ENCODE data around the gene MAML3. TPM values are rescaled to one million over a fixed set of nuclear protein-coding genes. Genes with fewer than 3 reads are reported as not detected.

The MAML3 gene
- total and polyA plus RNA-seq, 2 experiments from 2014 or later = 1.7 to 6.5 TPM

DNA sequence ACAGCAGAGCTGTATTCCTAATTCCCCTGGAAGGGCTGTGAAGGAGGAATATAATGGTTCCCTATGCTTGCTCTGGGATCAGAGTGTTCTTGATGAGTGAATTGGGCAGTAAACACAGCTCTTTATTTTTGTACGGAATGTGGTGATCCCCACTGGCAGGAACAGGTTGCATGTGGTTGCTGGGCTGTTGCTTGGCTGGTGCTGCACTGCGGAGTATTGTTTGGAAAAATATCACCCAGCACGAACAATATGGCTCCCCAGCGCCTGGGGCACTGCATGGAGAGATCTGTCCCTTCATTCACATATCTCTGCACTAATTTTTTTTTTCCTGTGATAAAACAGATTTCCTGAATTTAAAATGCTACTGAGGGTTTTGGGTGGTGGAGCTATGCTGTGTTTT lies 368.6 kb downstream of the MAML3 start:
- H3K9me3 Mint-ChIP-seq = no peaks in the 10 kb centered on the region
- no peak overlapping the region for H3K27ac ChIP-seq (ENCODE audit: low read depth)
- H3K4me3 Mint-ChIP-seq = no peak overlapping the region
- H3K27me3 ChIP-seq (ENCODE audit: insufficient read depth) = no peaks in the 10 kb centered on the region
- TF ChIP-seq STAT1 (IDR thresholded peaks at IDR 0.05; ENCODE audit: unreplicated experiment) (no peak), ZNF114 (CRISPR knock-in tag; IDR thresholded peaks at IDR 0.05) (no peak), POLR2AphosphoS5 (IDR thresholded peaks at IDR 0.05; ENCODE audit: low read depth) (no peak), ZNF331 (CRISPR knock-in tag; IDR thresholded peaks at IDR 0.05; ENCODE audit: low read depth) (no peak), EZH2phosphoT487 (IDR thresholded peaks at IDR 0.05; ENCODE audit: unreplicated experiment) (no peak), JUNB (IDR thresholded peaks at IDR 0.05; ENCODE audit: unreplicated experiment) (no peak), CREB1 (CRISPR knock-in tag; IDR thresholded peaks at IDR 0.05; ENCODE audit: low read depth) (no peak), EZH2 (IDR thresholded peaks at IDR 0.05; ENCODE audit: low read depth, unreplicated experiment) (no peak), NANOG (IDR thresholded peaks at IDR 0.05; ENCODE audit: borderline replicate concordance) (no peak)
- TF ChIP-seq, protein P1, sequence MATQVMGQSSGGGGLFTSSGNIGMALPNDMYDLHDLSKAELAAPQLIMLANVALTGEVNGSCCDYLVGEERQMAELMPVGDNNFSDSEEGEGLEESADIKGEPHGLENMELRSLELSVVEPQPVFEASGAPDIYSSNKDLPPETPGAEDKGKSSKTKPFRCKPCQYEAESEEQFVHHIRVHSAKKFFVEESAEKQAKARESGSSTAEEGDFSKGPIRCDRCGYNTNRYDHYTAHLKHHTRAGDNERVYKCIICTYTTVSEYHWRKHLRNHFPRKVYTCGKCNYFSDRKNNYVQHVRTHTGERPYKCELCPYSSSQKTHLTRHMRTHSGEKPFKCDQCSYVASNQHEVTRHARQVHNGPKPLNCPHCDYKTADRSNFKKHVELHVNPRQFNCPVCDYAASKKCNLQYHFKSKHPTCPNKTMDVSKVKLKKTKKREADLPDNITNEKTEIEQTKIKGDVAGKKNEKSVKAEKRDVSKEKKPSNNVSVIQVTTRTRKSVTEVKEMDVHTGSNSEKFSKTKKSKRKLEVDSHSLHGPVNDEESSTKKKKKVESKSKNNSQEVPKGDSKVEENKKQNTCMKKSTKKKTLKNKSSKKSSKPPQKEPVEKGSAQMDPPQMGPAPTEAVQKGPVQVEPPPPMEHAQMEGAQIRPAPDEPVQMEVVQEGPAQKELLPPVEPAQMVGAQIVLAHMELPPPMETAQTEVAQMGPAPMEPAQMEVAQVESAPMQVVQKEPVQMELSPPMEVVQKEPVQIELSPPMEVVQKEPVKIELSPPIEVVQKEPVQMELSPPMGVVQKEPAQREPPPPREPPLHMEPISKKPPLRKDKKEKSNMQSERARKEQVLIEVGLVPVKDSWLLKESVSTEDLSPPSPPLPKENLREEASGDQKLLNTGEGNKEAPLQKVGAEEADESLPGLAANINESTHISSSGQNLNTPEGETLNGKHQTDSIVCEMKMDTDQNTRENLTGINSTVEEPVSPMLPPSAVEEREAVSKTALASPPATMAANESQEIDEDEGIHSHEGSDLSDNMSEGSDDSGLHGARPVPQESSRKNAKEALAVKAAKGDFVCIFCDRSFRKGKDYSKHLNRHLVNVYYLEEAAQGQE (IDR thresholded peaks at IDR 0.05; ENCODE audit: unreplicated experiment) = no peak
- TF ChIP-seq, protein P2, sequence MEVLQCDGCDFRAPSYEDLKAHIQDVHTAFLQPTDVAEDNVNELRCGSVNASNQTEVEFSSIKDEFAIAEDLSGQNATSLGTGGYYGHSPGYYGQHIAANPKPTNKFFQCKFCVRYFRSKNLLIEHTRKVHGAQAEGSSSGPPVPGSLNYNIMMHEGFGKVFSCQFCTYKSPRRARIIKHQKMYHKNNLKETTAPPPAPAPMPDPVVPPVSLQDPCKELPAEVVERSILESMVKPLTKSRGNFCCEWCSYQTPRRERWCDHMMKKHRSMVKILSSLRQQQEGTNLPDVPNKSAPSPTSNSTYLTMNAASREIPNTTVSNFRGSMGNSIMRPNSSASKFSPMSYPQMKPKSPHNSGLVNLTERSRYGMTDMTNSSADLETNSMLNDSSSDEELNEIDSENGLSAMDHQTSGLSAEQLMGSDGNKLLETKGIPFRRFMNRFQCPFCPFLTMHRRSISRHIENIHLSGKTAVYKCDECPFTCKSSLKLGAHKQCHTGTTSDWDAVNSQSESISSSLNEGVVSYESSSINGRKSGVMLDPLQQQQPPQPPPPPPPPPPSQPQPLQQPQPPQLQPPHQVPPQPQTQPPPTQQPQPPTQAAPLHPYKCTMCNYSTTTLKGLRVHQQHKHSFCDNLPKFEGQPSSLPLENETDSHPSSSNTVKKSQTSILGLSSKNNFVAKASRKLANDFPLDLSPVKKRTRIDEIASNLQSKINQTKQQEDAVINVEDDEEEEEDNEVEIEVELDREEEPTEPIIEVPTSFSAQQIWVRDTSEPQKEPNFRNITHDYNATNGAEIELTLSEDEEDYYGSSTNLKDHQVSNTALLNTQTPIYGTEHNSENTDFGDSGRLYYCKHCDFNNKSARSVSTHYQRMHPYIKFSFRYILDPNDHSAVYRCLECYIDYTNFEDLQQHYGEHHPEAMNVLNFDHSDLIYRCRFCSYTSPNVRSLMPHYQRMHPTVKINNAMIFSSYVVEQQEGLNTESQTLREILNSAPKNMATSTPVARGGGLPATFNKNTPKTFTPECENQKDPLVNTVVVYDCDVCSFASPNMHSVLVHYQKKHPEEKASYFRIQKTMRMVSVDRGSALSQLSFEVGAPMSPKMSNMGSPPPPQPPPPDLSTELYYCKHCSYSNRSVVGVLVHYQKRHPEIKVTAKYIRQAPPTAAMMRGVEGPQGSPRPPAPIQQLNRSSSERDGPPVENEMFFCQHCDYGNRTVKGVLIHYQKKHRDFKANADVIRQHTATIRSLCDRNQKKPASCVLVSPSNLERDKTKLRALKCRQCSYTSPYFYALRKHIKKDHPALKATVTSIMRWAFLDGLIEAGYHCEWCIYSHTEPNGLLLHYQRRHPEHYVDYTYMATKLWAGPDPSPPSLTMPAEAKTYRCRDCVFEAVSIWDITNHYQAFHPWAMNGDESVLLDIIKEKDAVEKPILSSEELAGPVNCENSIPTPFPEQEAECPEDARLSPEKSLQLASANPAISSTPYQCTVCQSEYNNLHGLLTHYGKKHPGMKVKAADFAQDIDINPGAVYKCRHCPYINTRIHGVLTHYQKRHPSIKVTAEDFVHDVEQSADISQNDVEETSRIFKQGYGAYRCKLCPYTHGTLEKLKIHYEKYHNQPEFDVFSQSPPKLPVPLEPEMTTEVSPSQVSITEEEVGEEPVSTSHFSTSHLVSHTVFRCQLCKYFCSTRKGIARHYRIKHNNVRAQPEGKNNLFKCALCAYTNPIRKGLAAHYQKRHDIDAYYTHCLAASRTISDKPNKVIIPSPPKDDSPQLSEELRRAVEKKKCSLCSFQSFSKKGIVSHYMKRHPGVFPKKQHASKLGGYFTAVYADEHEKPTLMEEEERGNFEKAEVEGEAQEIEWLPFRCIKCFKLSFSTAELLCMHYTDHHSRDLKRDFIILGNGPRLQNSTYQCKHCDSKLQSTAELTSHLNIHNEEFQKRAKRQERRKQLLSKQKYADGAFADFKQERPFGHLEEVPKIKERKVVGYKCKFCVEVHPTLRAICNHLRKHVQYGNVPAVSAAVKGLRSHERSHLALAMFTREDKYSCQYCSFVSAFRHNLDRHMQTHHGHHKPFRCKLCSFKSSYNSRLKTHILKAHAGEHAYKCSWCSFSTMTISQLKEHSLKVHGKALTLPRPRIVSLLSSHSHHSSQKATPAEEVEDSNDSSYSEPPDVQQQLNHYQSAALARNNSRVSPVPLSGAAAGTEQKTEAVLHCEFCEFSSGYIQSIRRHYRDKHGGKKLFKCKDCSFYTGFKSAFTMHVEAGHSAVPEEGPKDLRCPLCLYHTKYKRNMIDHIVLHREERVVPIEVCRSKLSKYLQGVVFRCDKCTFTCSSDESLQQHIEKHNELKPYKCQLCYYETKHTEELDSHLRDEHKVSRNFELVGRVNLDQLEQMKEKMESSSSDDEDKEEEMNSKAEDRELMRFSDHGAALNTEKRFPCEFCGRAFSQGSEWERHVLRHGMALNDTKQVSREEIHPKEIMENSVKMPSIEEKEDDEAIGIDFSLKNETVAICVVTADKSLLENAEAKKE (CRISPR knock-in tag; IDR thresholded peaks at IDR 0.05) = no peak
- TF ChIP-seq, protein P3, sequence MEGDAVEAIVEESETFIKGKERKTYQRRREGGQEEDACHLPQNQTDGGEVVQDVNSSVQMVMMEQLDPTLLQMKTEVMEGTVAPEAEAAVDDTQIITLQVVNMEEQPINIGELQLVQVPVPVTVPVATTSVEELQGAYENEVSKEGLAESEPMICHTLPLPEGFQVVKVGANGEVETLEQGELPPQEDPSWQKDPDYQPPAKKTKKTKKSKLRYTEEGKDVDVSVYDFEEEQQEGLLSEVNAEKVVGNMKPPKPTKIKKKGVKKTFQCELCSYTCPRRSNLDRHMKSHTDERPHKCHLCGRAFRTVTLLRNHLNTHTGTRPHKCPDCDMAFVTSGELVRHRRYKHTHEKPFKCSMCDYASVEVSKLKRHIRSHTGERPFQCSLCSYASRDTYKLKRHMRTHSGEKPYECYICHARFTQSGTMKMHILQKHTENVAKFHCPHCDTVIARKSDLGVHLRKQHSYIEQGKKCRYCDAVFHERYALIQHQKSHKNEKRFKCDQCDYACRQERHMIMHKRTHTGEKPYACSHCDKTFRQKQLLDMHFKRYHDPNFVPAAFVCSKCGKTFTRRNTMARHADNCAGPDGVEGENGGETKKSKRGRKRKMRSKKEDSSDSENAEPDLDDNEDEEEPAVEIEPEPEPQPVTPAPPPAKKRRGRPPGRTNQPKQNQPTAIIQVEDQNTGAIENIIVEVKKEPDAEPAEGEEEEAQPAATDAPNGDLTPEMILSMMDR (conservative IDR thresholded peaks at IDR 0.05; ENCODE audit: low read depth in 2 of 2) = no peak
- TF ChIP-seq, protein P4, sequence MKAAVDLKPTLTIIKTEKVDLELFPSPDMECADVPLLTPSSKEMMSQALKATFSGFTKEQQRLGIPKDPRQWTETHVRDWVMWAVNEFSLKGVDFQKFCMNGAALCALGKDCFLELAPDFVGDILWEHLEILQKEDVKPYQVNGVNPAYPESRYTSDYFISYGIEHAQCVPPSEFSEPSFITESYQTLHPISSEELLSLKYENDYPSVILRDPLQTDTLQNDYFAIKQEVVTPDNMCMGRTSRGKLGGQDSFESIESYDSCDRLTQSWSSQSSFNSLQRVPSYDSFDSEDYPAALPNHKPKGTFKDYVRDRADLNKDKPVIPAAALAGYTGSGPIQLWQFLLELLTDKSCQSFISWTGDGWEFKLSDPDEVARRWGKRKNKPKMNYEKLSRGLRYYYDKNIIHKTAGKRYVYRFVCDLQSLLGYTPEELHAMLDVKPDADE (IDR thresholded peaks at IDR 0.05) = no peak
- H3K4me1 ChIP-seq (ENCODE audit: insufficient read depth) = peaks cover 24% of the 10 kb centered on the region
- no peaks in the 10 kb centered on the region for H3K79me2 ChIP-seq (replicated peaks; ENCODE audit: insufficient read depth)
- DNase-seq (ENCODE audit: low spot score) (no peak), ATAC-seq (no peak)
- no peak overlapping the region for H2AFZ ChIP-seq
- no peaks in the 10 kb centered on the region for H3K9me2 ChIP-seq (ENCODE audit: insufficient read depth)
- peaks cover 25% of the 10 kb centered on the region for H3K4me1 Mint-ChIP-seq
- no peak overlapping the region for H3K4me3 ChIP-seq
- H3K27ac Mint-ChIP-seq = no peak overlapping the region; the same call in 1 of the 2 replicates
- no peaks in the 10 kb centered on the region for H3F3A ChIP-seq (replicated peaks; ENCODE audit: low read depth)
- H3K36me3 Mint-ChIP-seq (ENCODE audit: low read depth) = no peaks in the 10 kb centered on the region
- no peak overlapping the region for H3K4me2 ChIP-seq
- H3K27me3 Mint-ChIP-seq (ENCODE audit: insufficient read depth, low read depth, poor library complexity) = peaks cover 4% of the 10 kb centered on the region
- no peaks in the 10 kb centered on the region for H4K20me1 ChIP-seq (replicated peaks; ENCODE audit: insufficient read depth)
- no peaks in the 10 kb centered on the region for H3K36me3 ChIP-seq (ENCODE audit: insufficient read depth)
